HG02970 (cell line): ENCODE results near the gene RPL21.
"Not testable (repeated sequence)": the region's sequence is repeated elsewhere in the genome, so short reads cannot be mapped to it uniquely, and the experiment has no call there.

ENCODE experiments used
- ATAC-seq: cut with Tn5 transposase; IDR thresholded peaks from one replicate; pipeline ENCODE4 v1.9.1; 2021; ENCODE audit warnings: mild to moderate bottlenecking, moderate library complexity, moderate number of reproducible peaks; ENCODE audit not compliant: unreplicated experiment, low FRiP score

Gene RPL21

GRCh38 chr13:27283906-27284493, 32.6 kb downstream of the RPL21 start:
- no peak for ATAC-seq

- no peak for ATAC-seq
Measured at GRCh38 chr13:27288392-27288791, 37.0 kb downstream of the RPL21 start.

- ATAC-seq: no peak
Measured at GRCh38 chr13:27289011-27289665, 37.8 kb downstream of the RPL21 start.

GRCh38 chr13:27290715-27291114, 39.4 kb downstream of the RPL21 start:
- no peak for ATAC-seq

GRCh38 chr13:27291967-27292366, 40.6 kb downstream of the RPL21 start:
- ATAC-seq: not testable (repeated sequence)

- ATAC-seq: no peak
Measured at GRCh38 chr13:27293076-27293691, 41.8 kb downstream of the RPL21 start.

GRCh38 chr13:27293873-27294515, 42.6 kb downstream of the RPL21 start:
- ATAC-seq: no peak

- ATAC-seq: no peak
Measured at GRCh38 chr13:27295096-27295495, 43.7 kb downstream of the RPL21 start.

GRCh38 chr13:27295660-27296059, 44.3 kb downstream of the RPL21 start:
- no peak for ATAC-seq

GRCh38 chr13:27296496-27296895, 45.1 kb downstream of the RPL21 start:
- no peak for ATAC-seq

GRCh38 chr13:27298849-27299248, 47.5 kb downstream of the RPL21 start:
- ATAC-seq: no peak

- not testable (repeated sequence) for ATAC-seq
Measured at GRCh38 chr13:27300406-27300805, 49.0 kb downstream of the RPL21 start.

GRCh38 chr13:27300941-27301586, 49.7 kb downstream of the RPL21 start:
- no peak for ATAC-seq

GRCh38 chr13:27302643-27303262, 51.4 kb downstream of the RPL21 start:
- no peak for ATAC-seq

GRCh38 chr13:27304099-27304498, 52.7 kb downstream of the RPL21 start:
- no peak for ATAC-seq

GRCh38 chr13:27304611-27305010, 53.3 kb downstream of the RPL21 start:
- ATAC-seq: no peak
